Measurements from ENCODE around the gene CA5B.

GRCh38 chrX:15758140-15758539 is 20.1 kb downstream of the CA5B start:
- TF ChIP-seq EZH2 (IDR thresholded peaks at IDR 0.05; ENCODE audit: low read depth): no peak
- TF ChIP-seq, protein P1, sequence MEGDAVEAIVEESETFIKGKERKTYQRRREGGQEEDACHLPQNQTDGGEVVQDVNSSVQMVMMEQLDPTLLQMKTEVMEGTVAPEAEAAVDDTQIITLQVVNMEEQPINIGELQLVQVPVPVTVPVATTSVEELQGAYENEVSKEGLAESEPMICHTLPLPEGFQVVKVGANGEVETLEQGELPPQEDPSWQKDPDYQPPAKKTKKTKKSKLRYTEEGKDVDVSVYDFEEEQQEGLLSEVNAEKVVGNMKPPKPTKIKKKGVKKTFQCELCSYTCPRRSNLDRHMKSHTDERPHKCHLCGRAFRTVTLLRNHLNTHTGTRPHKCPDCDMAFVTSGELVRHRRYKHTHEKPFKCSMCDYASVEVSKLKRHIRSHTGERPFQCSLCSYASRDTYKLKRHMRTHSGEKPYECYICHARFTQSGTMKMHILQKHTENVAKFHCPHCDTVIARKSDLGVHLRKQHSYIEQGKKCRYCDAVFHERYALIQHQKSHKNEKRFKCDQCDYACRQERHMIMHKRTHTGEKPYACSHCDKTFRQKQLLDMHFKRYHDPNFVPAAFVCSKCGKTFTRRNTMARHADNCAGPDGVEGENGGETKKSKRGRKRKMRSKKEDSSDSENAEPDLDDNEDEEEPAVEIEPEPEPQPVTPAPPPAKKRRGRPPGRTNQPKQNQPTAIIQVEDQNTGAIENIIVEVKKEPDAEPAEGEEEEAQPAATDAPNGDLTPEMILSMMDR (conservative IDR thresholded peaks at IDR 0.05): no peak

Data from PC-9 (cell line).